Gastrocnemius medialis (tissue), 4 donors: ENCODE results near the gene SMARCD2.

Experiments used
- CTCF ChIP-seq, 5 experiments: fragments of 450-650 bp in 3 of 5; fragments of 200-600 bp in 2 of 5; sonication (generic) in 2 of 5; IDR thresholded peaks in 4 of 5; conservative IDR thresholded peaks in 1 of 5; 1 replicate in 4 of 5; 2 replicates in 1 of 5; pipeline ENCODE4 v1.5.1; 2016 to 2019; ENCODE audit warnings: antibody characterized with exemption in 5 of 5, mild to moderate bottlenecking in 3 of 5, moderate library complexity in 3 of 5
- POLR2A ChIP-seq, 2 donors: fragments of 450-650 bp; IDR thresholded peaks; one replicate each; pipeline ENCODE4 v1.6.1; 2017; ENCODE audit warnings: antibody characterized with exemption in 2 of 2, mild to moderate bottlenecking in 2 of 2, moderate library complexity in 2 of 2

GRCh38 chr17:63880706-63881105 lies 38.2 kb upstream of the SMARCD2 start:
- no peak for TF ChIP-seq CTCF (IDR thresholded peaks at IDR 0.05 in 4 of 5, conservative IDR thresholded peaks at IDR 0.05 in 1 of 5)
- TF ChIP-seq POLR2A (IDR thresholded peaks at IDR 0.05): no peak
